Omental fat pad (tissue), 4 donors: ENCODE results near the gene UQCC5. TPM values are rescaled to one million over a fixed set of nuclear protein-coding genes. Genes with fewer than 3 reads are reported as not detected.
"Not testable (repeated sequence)": the region's sequence is repeated elsewhere in the genome, so short reads cannot be mapped to it uniquely, and the experiment has no call there.

Experiments
- ATAC-seq: fragments of 150-250 bp; one replicate; pipeline ENCODE4 v1.9.1; 2016; ENCODE audit warnings: mild to moderate bottlenecking, moderate library complexity; ENCODE audit not compliant: low FRiP score
- DNase-seq: peaks from one replicate; pipeline ENCODE4 v3.0.0-alpha.2; 2019; ENCODE audit warnings: low spot score
- CTCF ChIP-seq, 3 donors: fragments of 450-650 bp; IDR thresholded peaks; one replicate each; pipeline ENCODE4 v1.5.1; 2016 to 2017; ENCODE audit warnings: antibody characterized with exemption in 3 of 3, mild to moderate bottlenecking in 3 of 3, moderate library complexity in 2 of 3
- total RNA-seq, 4 donors: library from RNA; depleted of rRNA; stranded (reverse); fragments of >200 nt; gene quantifications; one replicate each; pipeline ENCODE4 v1.1.0, GENCODE V29; 2016

Gene UQCC5
- total RNA-seq, 4 donors from 2014 or later, result 3.2 to 27.9 (median 13.8) TPM

- DNase-seq (no peak), ATAC-seq (no peak)
- no peak for TF ChIP-seq CTCF (IDR thresholded peaks at IDR 0.05)
Measured at GRCh38 chr3:52524258-52524751, 12.1 kb upstream of the UQCC5 start.

GRCh38 chr3:52524752-52525679, 11.4 kb upstream of the UQCC5 start:
- no peak for TF ChIP-seq CTCF (IDR thresholded peaks at IDR 0.05)
- DNase-seq, result no peak
- no peak for ATAC-seq

- no peak for DNase-seq
- TF ChIP-seq CTCF (IDR thresholded peaks at IDR 0.05), result no peak
- ATAC-seq, result no peak
Measured at GRCh38 chr3:52525680-52526561, 10.5 kb upstream of the UQCC5 start.

GRCh38 chr3:52526671-52527038, 9.8 kb upstream of the UQCC5 start:
- DNase-seq, ATAC-seq: not testable (repeated sequence)

- no peak for TF ChIP-seq CTCF (IDR thresholded peaks at IDR 0.05)
- DNase-seq (no peak), ATAC-seq (no peak)
Measured at GRCh38 chr3:52527039-52527731, 9.2 kb upstream of the UQCC5 start.

- DNase-seq (no peak), ATAC-seq (no peak)
- TF ChIP-seq CTCF (IDR thresholded peaks at IDR 0.05), result no peak
Measured at GRCh38 chr3:52527732-52528585, 8.4 kb upstream of the UQCC5 start.
